GM21367 (cell line): ENCODE results near the gene TGFBR3.

ENCODE experiments used
- ATAC-seq: cut with Tn5 transposase; IDR thresholded peaks from one replicate; pipeline ENCODE4 v1.9.1; 2021; ENCODE audit not compliant: unreplicated experiment

The TGFBR3 gene

DNA sequence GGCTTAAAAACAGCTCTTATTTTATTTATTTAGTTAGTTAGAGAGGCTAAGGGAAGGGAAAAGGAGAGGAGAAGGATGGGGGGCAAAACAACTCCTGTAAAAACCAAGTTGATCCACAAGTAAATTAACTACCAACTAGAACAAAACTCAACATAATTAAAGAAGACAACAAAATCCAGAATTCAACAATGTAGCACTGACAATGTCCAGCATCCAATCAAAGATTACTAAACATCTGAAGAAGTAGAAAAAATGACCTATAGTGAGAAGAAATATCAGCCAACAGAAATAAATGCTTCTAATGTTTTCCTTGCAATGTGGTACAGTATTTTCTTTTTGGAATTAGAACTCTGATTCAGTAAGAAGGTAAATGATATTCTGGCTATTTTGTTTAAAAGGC, 225.2 kb downstream of the TGFBR3 start:
- no peak for ATAC-seq

DNA sequence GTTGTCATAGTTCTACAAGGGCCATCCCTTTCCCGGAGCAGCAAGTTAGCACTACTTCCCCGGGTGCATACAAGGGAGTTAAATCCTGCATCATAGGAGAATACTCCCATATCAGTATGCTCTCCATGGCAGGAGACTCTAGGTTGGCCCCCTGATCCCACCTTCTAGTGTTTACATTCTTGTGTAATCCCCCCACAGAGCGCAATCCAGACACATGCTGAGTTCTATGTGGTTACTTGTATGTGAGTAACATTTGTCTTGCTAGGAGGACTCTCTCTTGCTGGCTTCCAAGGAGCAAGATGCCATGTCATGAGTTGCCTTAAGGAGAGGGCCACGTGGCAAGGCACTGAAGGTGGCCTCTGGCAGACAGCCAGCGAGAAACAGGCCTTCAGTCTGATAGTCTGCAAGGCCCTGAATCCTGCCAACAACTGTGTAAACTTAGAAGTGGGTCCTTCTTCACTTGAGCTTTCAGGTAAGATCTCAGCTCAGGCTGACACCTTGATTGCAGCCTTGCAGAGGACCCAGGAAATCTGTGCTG, 230.0 kb downstream of the TGFBR3 start:
- no peak for ATAC-seq

DNA sequence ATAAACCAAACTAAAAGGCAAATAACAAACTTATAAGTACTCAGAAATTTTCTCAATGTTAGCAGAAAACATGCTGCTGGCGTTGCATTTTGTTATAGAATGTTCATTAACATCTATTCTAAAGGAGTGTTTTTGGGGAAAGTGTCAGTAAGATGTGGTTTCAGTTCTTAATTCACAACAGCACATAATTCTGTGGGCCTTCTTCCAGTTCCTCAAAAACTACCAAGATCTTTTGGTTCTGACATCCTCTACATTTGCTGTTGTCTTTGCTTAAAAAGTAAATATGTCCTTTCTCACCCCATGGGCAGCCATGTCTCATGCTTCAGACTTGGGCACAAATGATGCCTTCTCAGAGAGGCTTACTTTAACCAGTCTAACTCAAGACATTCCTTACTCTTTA, 232.8 kb downstream of the TGFBR3 start:
- ATAC-seq: peak; percentile 72

DNA sequence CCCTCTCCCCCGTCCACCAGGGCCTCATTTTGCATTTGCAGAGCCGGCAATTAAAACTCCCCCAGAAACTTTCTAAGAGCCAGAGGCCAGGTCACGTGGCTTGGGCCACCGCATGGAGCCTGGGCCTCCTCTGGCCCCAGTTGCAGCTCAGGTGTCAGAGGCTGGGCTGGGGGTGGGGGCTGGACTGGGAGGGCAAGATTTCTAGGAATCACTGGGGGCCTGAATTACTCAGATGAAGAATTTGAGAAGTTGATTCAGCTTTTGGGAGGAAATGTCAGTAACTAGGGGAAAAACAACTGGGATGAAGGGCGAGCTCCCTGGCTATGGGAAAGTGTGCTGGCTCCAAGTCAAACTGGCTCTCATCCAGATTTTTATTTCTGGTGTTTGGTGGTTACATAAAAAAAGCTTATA, 234.3 kb downstream of the TGFBR3 start:
- ATAC-seq: no peak

DNA sequence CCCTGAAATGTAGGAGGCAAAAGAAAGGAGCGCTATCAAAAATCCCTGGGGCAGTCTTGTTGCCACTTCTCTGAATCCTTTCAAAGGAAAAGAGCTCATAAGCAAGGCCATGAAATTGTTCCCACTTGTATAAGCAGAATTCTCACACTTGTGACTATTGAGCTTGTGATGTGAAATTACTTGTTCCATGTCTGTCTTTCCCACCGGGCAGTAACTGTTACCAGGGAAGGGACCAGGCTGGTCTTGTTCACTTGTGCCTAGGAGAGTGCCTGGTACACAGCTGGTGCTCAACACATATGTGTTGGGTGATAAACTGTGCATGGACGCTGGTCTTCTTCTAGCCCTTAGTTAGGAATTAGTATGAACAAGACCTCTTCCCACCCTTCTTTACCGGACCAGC, 234.7 kb downstream of the TGFBR3 start:
- ATAC-seq: no peak

DNA sequence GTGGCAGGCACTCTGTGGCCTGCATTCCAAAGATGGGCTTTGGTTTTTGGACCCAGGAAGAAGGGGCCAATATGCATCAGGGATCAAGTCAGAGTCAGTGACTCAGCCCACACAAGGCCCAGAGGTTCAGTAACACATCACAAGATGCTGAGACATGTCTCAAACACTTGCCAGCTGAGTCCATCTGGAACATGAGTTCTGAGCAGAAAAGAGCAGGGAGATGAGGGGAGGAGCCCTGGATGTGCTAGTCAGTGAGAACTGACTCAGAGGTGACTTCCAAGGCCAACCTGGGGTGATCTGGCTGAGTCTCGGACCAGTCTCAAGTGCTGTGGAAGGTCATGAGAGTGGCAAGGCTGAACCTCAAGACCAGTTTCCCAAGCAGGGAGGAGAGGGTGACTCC, 235.2 kb downstream of the TGFBR3 start:
- ATAC-seq: no peak

DNA sequence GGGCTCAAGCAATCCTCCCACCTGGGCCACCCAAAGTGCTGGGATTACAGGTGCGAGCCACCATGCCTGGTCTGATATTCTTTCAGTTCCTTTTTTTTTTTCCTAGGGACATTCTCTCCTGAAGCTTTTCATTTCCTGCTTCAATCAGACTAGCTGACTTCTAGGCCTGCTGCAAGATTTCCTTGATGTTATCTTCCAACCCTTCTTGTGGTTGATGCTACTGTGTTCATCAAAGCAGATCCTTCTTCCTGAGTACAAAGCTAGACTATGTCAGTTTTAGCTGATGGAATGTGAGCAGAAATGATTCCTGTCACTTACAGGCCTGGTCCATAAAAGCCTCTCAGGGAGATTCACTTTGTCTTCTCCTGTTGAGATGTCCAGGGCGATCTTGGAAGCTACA, 238.9 kb downstream of the TGFBR3 start:
- ATAC-seq: no peak

DNA sequence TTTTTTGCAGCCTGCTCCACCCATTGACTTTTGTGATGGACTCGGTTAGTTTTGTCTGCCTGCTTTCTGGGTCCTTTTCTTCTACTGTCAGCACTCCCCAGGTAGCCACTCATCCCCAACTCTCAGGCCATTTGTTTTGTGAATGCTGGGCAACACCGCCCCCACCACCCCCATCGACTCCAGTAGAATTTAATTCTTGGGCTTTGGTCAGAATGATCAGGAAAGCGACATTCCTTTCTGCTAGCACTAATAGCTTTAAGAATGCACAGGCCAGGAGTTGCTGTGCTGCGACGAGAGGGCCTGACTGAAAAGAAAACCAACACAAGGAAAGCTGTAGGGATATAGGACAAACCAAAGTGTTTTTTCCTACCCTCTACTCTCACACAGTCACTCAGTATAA, 240.9 kb downstream of the TGFBR3 start:
- no peak for ATAC-seq

DNA sequence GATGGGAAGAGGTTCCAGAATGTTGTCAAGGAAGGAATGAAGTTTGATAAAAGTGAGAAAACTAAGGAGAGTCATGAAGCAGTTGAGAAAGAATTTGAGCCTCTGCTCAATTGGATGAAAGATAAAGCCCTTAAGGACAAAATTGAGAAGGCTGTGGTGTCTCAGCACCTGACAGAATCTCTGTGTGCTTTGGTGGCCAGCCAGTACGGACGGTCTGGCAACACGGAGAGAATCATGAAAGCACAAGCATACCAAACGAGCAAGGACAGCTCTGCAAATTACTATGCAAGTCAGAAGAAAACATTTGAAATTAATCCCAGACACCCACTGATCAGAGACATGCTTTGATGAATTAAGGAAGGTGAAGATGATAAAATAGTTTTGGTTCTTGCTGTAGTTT, 242.5 kb downstream of the TGFBR3 start:
- ATAC-seq: no peak

DNA sequence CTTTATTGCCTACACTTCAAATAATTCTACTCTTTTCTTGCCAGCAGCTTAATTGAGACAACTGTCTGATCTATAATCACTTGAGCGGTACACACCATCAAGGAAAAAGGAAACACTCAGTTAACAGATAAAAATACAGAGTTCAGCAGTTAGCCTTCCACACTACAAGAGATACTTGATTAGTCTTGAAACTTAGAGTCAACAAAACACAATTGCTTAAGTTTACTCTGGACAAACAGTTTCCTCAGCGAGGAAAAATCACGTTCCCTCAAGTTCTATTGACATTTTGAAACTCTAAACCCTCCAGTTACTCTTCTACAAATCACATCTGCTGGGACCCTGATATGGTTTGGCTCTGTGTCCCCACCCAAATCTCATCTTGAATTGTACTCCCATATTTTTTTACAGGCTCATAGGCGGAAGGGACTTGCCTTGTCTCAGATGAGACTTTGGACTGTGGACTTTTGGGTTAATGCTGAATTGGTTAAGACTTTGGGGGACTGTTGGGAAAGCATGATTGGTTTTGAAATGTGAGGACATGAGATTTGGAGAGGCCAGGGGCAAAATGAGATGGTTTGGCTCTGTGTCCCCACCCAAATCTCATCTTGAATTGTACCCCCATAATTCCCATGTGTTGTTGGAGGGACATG, 244.9 kb downstream of the TGFBR3 start:
- no peak for ATAC-seq

DNA sequence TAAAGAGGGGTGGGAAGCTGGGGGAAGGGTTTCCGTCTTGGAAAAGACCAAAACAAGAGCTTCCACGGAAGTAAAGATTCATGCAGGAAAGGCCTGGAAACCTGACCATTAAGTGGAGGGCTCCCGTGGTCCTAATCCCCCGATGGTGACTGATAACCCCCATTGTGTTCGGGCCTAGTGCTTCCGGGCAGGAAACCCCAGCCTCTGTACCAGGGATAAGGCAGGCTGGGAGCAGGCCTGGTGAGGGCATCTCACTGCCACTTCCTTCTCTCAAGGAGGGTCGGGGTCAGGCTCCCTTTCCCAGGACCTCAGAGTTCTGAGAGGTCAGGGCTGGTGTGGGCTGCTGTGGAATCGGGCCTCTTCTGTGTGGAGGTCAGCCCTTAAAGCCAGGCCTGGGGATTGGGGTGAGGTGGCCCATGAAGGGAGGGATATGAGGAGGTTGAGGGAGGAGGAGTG, 248.4 kb downstream of the TGFBR3 start:
- no peak for ATAC-seq

DNA sequence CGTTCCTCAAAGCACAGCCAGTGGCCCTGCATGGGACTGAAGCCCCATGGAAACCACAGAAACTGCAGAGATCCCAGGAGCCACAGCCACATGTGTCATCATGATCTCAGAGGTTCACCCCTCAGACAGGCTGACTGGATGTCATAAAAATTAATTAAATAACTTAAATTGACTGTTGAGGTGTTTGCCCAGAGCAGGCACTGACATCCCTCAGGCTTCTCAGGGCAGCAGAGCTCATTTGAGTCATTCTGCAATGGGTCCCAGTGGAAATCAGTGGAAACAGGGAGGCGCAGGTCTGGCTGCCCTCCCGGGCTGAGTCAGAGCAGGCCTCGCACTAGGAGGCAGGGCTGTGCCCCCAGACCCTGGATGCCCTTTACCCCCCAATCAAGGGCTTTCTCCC, 250.2 kb downstream of the TGFBR3 start:
- no peak for ATAC-seq

DNA sequence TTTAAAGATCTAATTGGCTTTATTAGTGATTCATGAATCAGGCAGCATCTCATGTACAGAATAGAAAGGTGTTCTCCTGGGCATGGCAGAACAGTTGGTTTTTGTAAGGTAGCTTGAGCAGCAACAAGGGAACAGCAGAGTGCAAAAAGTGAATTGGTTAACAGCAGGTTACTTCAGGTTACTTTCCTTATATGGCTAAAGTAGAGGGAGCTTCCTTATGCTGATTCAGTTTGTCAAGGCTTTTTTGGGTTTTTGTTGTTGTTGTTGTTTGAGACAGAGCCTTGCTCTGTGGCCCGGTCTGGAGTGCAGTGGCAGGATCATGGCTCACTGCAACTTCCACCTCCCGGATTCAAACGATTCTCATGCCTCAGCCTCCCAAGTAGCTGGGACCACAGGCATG, 252.5 kb downstream of the TGFBR3 start:
- ATAC-seq: no peak

DNA sequence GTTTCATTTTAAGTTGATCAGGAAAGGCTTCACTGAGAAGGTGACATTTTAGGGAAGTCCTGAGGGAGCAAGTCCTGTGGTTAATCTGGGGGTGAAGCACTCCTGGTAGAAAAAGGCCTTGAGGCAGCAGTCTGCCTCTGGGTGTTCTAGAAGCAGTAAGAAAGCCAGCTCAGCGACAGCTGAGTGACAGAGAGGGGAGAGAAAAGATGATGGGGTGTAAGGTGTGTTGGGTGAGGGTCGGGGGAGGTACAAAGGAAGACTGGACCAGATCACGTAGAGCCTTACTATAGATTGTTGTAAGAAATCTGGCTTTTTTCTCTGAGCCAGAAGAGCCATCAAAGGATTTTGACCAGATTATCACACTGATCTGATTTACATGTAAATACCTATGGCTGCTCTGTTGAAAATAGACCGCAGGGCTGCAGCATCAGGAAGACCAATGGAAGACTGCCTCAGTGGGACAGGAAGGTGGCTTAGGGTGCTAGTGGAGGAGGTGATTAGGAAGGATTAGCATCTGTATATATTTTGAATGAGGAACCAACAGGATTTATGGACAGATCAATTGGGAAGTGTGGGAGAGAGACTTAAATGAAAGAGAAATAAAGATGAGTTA, 254.1 kb downstream of the TGFBR3 start:
- no peak for ATAC-seq

DNA sequence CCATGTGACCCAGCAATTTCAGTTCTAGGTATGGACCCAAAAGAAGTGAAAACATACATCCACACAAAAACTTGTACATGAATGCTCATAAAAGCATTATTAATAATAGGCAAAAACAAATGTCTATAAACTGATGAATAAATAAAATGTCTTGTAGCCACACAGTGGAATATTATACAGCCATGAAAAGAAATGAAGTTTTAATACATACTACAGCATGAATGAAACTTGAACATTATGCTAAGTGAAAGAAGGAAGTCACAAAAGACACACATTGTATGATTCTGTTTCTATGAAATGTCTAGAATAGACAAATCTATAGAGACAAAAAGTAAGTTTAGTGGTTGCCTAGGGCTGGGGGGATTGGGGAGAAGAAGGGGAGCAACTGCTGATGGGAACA, 255.1 kb downstream of the TGFBR3 start:
- ATAC-seq: no peak
